Smooth muscle cell (in vitro differentiated cells): ENCODE measurements around the gene IQGAP2. TPM values are rescaled to one million over a fixed set of nuclear protein-coding genes. Genes with fewer than 3 reads are reported as not detected.

Experiments used
- DNase-seq: peaks from one replicate; lab custom pipeline; 2025; ENCODE audit not compliant: unreplicated experiment; lab: John Stamatoyannopoulos, UW
- H2AFZ ChIP-seq: fragments of 200-600 bp; sonication (generic); 2 replicates; pipeline ENCODE4 v1.6.0; 2016; ENCODE audit warnings: antibody characterized with exemption, low read depth, mild to moderate bottlenecking
- H3F3A ChIP-seq: fragments of 200-600 bp; sonication (generic); 2 replicates; pipeline ENCODE4 v1.6.0; 2017; ENCODE audit warnings: antibody characterized with exemption, low read depth
- H3K27ac ChIP-seq: fragments of 200-600 bp; sonication (generic); 2 replicates; pipeline ENCODE4 v1.5.1; 2016; ENCODE audit warnings: low read depth, mild to moderate bottlenecking
- H3K27me3 ChIP-seq: fragments of 200-600 bp; sonication (generic); 2 replicates; pipeline ENCODE4 v1.6.1; 2016; ENCODE audit warnings: low read depth, mild to moderate bottlenecking
- H3K36me3 ChIP-seq: fragments of 200-600 bp; sonication (generic); 2 replicates; pipeline ENCODE4 v1.5.1; 2016; ENCODE audit warnings: low read depth
- H3K4me1 ChIP-seq: fragments of 200-600 bp; sonication (generic); 2 replicates; pipeline ENCODE4 v1.5.1; 2016; ENCODE audit warnings: low read depth
- H3K4me2 ChIP-seq: fragments of 200-600 bp; sonication (generic); 2 replicates; pipeline ENCODE4 v1.6.0; 2016; ENCODE audit warnings: mild to moderate bottlenecking
- H3K4me3 ChIP-seq: fragments of 200-600 bp; sonication (generic); 2 replicates; pipeline ENCODE4 v1.5.1; 2016; ENCODE audit warnings: mild to moderate bottlenecking
- H3K79me2 ChIP-seq: fragments of 200-600 bp; sonication (generic); 2 replicates; pipeline ENCODE4 v1.6.0; 2016; ENCODE audit warnings: low read depth, mild to moderate bottlenecking
- H3K9ac ChIP-seq: fragments of 200-600 bp; sonication (generic); 2 replicates; pipeline ENCODE4 v1.6.0; 2016; ENCODE audit warnings: low read depth
- H3K9me3 ChIP-seq: fragments of 200-600 bp; sonication (generic); replicated peaks from 2 replicates; pipeline ENCODE4 v1.5.1; 2016; ENCODE audit warnings: low read depth
- H4K20me1 ChIP-seq: fragments of 200-600 bp; sonication (generic); 2 replicates; pipeline ENCODE4 v1.6.0; 2016; ENCODE audit warnings: low read depth
- CTCF ChIP-seq: fragments of 200-600 bp; sonication (generic); IDR thresholded peaks from 2 replicates; pipeline ENCODE4 v1.5.1; 2017; ENCODE audit warnings: borderline replicate concordance, mild to moderate bottlenecking, antibody characterized with exemption; ENCODE audit not compliant: insufficient read depth, poor library complexity, severe bottlenecking
- WGBS: methylation state at CpG from one replicate; pipeline ENCODE4 v1.1.7; 2016; ENCODE audit warnings: low lambda C conversion rate; 5-methylcytosine and 5-hydroxymethylcytosine counted together
- polyA plus RNA-seq: library from polyadenylated mRNA; unstranded; fragments of >200 nt; fragmentation: Nextera tagmentation; extraction: Ambion mirVana; gene quantifications from 2 replicates; pipeline ENCODE4 v1.2.1, GENCODE V29; 2016
- total RNA-seq: library from RNA; depleted of rRNA; stranded (reverse); fragments of >200 nt; gene quantifications from 2 replicates; pipeline ENCODE4 v1.2.3, GENCODE V29; 2014

IQGAP2 gene
- total and polyA plus RNA-seq, 2 experiments from 2014 or later = 7.3 to 16.6 TPM

- Histone ChIP-seq H3K79me2 (no peaks in the 10 kb centered on the region), H3F3A (peaks cover 5% of the 10 kb centered on the region), H3K9me3 (no peaks in the 10 kb centered on the region), H3K27me3 (no peaks in the 10 kb centered on the region), H3K4me1 (no peaks in the 10 kb centered on the region), H3K4me2 (no peak overlapping the region), H3K27ac (no peak overlapping the region), H4K20me1 (no peaks in the 10 kb centered on the region), H3K9ac (no peak overlapping the region), H2AFZ (no peak overlapping the region), H3K4me3 (no peak overlapping the region), H3K36me3 (no peaks in the 10 kb centered on the region)
- no peak for DNase-seq
- TF ChIP-seq CTCF = no peak
- WGBS = 91% methylated on average over 6 of the region's 6 CpGs
Observed at GRCh38 chr5:76471987-76472334, 68.9 kb downstream of the IQGAP2 start.

- Histone ChIP-seq H3K9me3 (no peaks in the 10 kb centered on the region), H3K4me2 (no peak overlapping the region), H2AFZ (no peak overlapping the region), H3K79me2 (no peaks in the 10 kb centered on the region), H4K20me1 (no peaks in the 10 kb centered on the region), H3K9ac (no peak overlapping the region), H3F3A (peaks cover 5% of the 10 kb centered on the region), H3K36me3 (no peaks in the 10 kb centered on the region), H3K27me3 (no peaks in the 10 kb centered on the region), H3K4me1 (no peaks in the 10 kb centered on the region), H3K4me3 (no peak overlapping the region), H3K27ac (no peak overlapping the region)
- DNase-seq = no peak
- WGBS = 86% methylated on average over 7 of the region's 7 CpGs
- TF ChIP-seq CTCF = no peak
Observed at GRCh38 chr5:76472335-76473008, 69.4 kb downstream of the IQGAP2 start.

DNA sequence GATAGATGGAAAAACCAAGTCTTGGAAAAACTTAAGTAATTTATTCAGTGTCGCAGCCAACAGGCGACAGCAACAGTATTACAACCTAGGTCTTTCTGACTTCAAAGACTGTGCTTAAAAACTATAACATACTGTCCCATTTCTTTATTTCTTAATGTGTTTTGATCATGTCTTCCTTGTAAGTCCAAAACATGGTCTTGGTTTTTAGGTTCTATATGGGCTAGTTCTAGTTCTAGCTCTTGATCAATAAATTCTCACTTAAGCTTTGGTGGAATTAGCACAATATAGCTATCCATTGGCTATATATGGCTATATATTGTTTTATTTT is 69.9 kb downstream of the IQGAP2 start:
- no peak overlapping the region for H3K4me3 ChIP-seq
- no peaks in the 10 kb centered on the region for H3K79me2 ChIP-seq
- H3K36me3 ChIP-seq = no peaks in the 10 kb centered on the region
- WGBS = 100% methylated on average over 2 of the region's 2 CpGs
- H3K4me1 ChIP-seq = no peaks in the 10 kb centered on the region
- no peak overlapping the region for H3K9ac ChIP-seq
- H3F3A ChIP-seq = peaks cover 5% of the 10 kb centered on the region
- H3K9me3 ChIP-seq = no peaks in the 10 kb centered on the region
- H3K27me3 ChIP-seq = no peaks in the 10 kb centered on the region
- DNase-seq = no peak
- H3K27ac ChIP-seq = no peak overlapping the region
- no peaks in the 10 kb centered on the region for H4K20me1 ChIP-seq
- no peak overlapping the region for H3K4me2 ChIP-seq
- TF ChIP-seq CTCF = no peak
- H2AFZ ChIP-seq = no peak overlapping the region

DNA sequence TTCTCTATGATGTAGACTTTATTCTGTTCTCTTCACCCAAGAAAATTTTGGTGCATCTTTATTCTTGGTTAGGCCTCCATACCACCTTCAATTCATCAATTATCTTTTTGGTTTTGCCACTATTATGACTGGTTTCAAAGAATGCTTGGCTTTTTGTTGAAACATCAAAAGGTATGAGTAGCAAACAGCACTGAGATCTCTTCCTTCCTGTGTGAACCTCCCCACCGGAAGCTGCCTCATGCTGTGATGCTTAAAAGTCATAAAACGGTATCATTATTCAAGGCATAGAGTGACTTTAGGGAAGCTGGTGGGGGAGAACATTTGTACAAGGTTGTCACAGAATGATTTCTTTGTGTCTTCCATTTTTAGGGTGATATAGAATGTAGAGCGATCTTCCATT is 70.6 kb downstream of the IQGAP2 start:
- 93% methylated on average over 3 of the region's 3 CpGs for WGBS
- no peaks in the 10 kb centered on the region for H3K27me3 ChIP-seq
- DNase-seq = no peak
- no peak overlapping the region for H3K27ac ChIP-seq
- TF ChIP-seq CTCF = no peak
- no peaks in the 10 kb centered on the region for H4K20me1 ChIP-seq
- H3K9me3 ChIP-seq = no peaks in the 10 kb centered on the region
- no peaks in the 10 kb centered on the region for H3K79me2 ChIP-seq
- no peak overlapping the region for H3K4me3 ChIP-seq
- no peaks in the 10 kb centered on the region for H3K36me3 ChIP-seq
- no peak overlapping the region for H3K9ac ChIP-seq
- no peak overlapping the region for H3K4me2 ChIP-seq
- no peak overlapping the region for H2AFZ ChIP-seq
- H3K4me1 ChIP-seq = no peaks in the 10 kb centered on the region
- H3F3A ChIP-seq = peaks cover 5% of the 10 kb centered on the region
